Measurements from ENCODE around the gene CBFA2T2.
"Not testable (repeated sequence)": the region's sequence is repeated elsewhere in the genome, so short reads cannot be mapped to it uniquely, and the experiment has no call there.

CBFA2T2 gene

DNA sequence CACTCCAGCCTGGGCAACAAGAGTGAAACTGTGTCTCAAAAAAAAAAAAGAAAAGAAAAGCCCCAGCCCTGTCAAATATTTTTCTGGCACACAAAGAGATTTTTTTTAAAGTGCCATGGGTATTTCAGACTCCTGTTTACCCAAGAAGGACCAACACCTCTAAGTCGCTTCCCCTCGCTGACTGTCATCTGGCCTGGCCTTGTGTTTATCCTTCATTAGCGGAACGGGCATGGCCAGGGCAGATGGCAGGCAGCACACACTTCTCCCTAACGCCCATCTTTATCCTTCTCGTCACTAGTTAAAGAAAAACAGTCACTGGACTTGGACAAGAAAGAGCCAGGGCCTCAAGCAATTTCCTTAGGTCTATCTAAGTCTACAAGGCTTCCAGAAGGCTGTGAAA lies 7.3 kb upstream of the CBFA2T2 start:
- H3K4me3 ChIP-seq (replicated peaks in 1 of 2; ENCODE audit: low read depth in 2 of 2, low read length in 2 of 2): no peak overlapping the region
- no peak for DNase-seq (ENCODE audit: low read depth in 2 of 2)
- TF ChIP-seq, protein P1, sequence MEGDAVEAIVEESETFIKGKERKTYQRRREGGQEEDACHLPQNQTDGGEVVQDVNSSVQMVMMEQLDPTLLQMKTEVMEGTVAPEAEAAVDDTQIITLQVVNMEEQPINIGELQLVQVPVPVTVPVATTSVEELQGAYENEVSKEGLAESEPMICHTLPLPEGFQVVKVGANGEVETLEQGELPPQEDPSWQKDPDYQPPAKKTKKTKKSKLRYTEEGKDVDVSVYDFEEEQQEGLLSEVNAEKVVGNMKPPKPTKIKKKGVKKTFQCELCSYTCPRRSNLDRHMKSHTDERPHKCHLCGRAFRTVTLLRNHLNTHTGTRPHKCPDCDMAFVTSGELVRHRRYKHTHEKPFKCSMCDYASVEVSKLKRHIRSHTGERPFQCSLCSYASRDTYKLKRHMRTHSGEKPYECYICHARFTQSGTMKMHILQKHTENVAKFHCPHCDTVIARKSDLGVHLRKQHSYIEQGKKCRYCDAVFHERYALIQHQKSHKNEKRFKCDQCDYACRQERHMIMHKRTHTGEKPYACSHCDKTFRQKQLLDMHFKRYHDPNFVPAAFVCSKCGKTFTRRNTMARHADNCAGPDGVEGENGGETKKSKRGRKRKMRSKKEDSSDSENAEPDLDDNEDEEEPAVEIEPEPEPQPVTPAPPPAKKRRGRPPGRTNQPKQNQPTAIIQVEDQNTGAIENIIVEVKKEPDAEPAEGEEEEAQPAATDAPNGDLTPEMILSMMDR (IDR thresholded peaks at IDR 0.05; ENCODE audit: low read depth, low read length): no peak

DNA sequence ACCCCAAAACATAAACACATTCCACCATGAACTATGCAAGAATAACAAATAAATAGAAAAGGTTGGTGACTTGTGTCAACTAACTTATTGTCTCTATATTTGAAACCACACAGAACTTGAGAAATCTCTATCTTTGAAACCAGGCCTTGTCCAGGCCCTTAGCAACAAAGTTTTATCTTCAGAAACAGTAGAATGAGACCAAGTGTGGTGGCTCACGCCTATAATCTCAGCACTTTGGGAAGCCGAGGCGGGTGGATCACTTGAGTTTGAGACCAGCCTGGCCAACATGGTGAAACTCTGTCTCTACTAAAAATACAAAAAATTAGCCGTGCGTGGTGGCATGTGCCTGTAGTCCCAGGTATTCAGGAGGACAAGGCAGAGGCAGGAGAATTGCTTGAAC lies 6.7 kb upstream of the CBFA2T2 start:
- not testable (repeated sequence) for H3K4me3 ChIP-seq (replicated peaks in 1 of 2; ENCODE audit: low read depth in 2 of 2, low read length in 2 of 2); DNase-seq (ENCODE audit: low read depth in 2 of 2)

DNA sequence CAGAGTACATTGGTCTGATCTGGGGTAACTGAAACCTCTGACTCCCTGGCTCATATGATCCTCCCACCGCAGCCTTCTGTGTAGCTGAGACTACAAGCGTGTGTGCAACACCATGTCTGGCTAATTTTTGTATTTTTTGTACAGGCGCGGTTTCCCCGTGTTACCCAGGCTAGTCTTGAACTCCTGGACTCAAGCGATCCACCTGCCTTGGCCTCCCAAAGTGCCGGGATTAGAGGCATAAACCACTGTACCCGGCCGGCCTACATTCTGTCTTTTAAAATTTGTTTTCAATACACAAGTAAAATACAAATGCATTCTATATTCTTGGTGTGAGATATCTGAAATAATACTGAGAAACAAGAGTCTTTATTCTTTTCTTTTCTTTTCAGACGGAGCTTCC lies 1.7 kb upstream of the CBFA2T2 start:
- TF ChIP-seq, protein P1 (IDR thresholded peaks at IDR 0.05; ENCODE audit: low read depth, low read length): no peak
- H3K4me3 ChIP-seq (replicated peaks in 1 of 2; ENCODE audit: low read depth in 2 of 2, low read length in 2 of 2): no peak overlapping the region
- no peak for DNase-seq (ENCODE audit: low read depth in 2 of 2)

DNA sequence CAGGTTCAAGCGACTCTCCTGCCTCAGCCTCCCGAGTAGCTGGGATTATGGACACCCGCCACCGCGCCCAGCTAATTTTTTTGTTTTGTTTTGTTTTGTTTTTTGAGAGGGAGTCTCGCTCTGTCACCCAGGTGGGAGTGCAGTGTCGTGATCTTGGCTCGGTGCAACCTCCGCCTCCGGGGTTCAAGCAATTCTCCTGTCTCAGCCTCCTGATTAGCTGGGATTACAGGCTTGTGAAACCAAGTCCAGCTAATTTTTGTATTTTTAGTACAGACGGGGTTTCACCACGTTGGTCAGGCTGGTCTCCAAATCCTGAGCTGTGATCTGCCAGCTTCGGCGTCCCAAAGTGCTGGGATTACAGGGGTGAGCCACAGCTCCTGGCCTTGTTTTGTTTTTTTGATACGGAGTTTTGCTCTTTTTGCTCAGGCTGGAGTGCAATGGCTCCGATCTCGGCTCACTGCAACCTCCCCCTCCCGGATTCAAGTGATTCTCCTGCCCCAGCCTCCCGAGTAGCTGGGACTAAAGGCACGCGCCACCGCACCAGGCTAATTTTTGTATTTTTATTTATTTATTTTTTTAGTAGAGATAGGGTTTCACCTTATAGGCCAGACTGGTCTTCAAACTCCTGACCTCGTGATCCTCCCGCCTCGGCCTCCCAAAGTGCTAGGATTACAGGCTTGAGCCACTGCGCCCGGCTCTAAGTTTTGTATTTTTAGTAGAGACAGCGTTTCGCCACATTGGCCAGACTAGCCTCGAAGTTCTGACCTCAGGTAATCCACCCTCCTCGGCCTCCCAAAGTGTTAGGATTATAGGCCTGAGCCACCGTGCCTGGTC lies 1.0 kb upstream of the CBFA2T2 start:
- DNase-seq (ENCODE audit: low read depth in 2 of 2): not testable (repeated sequence)
- H3K4me3 ChIP-seq (replicated peaks in 1 of 2; ENCODE audit: low read depth in 2 of 2, low read length in 2 of 2): peak overlapping the region; percentile 46 to 57

DNA sequence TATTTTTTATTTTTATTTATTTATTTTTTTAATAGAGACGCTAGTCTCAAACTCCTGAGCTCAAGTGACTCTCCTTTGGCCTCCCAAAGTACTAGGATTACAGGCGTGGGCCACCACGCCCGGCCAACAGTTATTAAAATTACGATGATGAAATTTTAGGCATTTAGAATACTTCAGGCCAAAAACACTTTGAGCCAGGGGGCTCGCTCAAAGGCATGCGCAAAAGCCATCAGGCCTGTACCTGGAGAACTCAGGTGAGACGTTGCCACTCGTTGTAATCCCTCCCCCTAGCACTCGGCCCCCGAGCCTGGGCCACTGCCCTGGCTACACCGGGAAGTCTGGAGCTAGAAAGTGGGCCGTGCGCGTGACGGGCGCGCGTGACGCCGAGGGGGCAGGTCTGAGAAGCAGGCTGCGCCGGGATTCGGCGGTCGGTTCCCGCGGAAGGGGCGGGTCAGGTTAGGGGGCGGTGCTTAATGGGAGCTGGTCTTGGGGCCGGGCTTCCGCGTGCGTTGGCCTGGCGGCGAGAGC lies 337 bp upstream of the CBFA2T2 start:
- TF ChIP-seq, protein P1 (IDR thresholded peaks at IDR 0.05; ENCODE audit: low read depth, low read length): no peak
- H3K4me3 ChIP-seq (replicated peaks in 1 of 2; ENCODE audit: low read depth in 2 of 2, low read length in 2 of 2): peak overlapping the region; percentile 46 to 57
- peak; percentile 97 to 98 for DNase-seq (ENCODE audit: low read depth in 2 of 2)

DNA sequence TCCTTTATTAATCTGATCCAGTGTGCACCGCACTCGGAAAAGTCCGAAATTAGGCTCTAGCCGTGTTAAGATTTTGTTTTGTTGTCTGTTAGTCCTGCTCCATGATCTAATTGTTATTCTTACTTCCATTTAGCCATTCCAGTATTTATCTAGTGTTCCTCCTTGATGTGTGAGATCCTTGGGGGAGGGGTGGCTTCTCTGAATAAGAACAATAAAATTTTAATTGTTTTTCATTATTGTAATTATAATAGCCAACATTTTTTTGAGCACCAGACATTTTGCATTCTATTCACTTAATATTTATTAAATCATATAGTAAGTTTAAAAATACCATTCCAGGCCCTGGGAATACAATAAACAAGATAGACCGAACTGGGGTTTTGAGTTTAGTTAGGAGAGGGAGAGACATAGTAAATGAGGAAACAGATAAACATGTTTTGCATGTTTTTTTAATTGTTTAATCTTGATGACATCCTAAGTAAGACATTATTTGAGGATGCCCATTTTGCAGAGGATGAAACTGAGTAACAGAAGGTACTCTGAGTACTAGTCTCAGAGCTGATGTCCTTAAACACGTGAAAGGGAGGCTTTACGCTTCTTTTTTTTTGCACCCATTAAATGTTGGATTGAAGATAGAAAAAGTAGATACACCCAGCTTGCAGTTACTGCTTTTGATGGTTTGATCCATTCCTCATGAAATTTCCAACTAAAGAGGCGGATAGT lies 1.2 kb downstream of the CBFA2T2 start:
- peak in 1 of 2 donors; percentile 13 for DNase-seq (ENCODE audit: low read depth in 2 of 2)
- H3K4me3 ChIP-seq (replicated peaks in 1 of 2; ENCODE audit: low read depth in 2 of 2, low read length in 2 of 2): peak overlapping the region; percentile 78 to 79
- TF ChIP-seq, protein P1 (IDR thresholded peaks at IDR 0.05; ENCODE audit: low read depth, low read length): no peak

DNA sequence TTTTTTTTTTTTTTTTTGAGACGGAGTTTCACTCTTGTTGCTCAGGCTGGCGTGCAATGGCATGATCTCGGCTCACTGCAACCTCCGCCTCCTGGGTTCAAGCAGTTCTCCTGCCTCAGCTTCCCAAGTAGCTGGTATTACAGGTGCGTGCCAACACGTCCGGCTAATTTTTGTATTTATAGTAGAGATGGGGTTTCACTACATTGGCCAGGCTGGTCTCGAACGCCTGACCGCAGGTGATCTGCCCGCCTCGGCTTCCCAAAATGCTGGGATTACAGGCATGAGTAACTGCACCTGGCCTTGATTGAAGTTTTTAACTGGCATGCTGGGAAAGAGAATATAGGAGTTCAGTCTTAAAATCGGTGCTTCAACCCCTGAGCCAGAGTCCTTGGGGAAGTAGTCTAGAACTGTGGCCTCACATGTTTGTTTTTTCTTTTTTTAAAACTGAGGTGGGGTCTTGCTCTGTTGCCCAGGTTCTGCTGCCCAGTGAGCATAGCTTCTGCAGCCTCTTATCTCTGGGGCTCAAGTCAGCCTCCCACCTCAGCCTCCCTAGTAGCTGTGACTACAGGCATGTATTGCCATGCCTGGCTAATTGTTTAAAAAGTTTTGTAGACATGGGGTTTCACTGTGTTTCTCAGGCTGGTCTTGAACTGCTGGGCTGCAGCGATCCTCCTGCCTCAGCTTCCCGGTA lies 3.3 kb downstream of the CBFA2T2 start:
- TF ChIP-seq, protein P1 (IDR thresholded peaks at IDR 0.05; ENCODE audit: low read depth, low read length): no peak
- no peak for DNase-seq (ENCODE audit: low read depth in 2 of 2)

DNA sequence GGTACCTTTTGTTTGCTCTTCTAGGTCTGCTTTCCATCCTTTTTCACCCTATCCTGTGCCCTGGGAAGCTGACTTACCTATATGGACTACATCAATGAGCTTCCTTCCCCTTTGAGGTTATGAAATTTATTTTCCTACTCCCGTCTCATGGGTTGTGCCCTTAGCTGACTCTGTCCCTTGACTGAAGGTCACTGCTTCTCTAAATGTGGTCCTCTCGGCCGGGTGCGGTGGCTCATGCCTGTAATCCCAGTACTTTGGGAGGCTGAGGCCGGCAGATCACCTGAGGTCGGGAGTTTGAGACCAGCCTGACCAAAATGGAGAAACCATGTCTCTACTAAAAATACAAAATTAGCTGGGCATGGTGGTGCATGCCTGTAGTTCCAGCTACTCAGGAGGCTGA lies 6.9 kb downstream of the CBFA2T2 start:
- not testable (repeated sequence) for DNase-seq (ENCODE audit: low read depth in 2 of 2); H3K4me3 ChIP-seq (replicated peaks in 1 of 2; ENCODE audit: low read depth in 2 of 2, low read length in 2 of 2)

More for the DNA sequence above, 3.3 kb downstream of the CBFA2T2 start:
- H3K4me3 ChIP-seq (replicated peaks in 1 of 2; ENCODE audit: low read depth in 2 of 2, low read length in 2 of 2): no peak overlapping the region
